ENCODE measurements around the gene IQGAP2.
"Not testable (repeated sequence)": the region's sequence is repeated elsewhere in the genome, so short reads cannot be mapped to it uniquely, and the experiment has no call there.

IQGAP2 gene

GRCh38 chr5:76537073-76537543 lies 134.0 kb downstream of the IQGAP2 start:
- no peak for DNase-seq (ENCODE audit: low spot score)

GRCh38 chr5:76542241-76542640 lies 139.2 kb downstream of the IQGAP2 start:
- no peak for DNase-seq (ENCODE audit: low spot score)

GRCh38 chr5:76542887-76543690 lies 140.0 kb downstream of the IQGAP2 start:
- no peak for DNase-seq (ENCODE audit: low spot score)

DNA sequence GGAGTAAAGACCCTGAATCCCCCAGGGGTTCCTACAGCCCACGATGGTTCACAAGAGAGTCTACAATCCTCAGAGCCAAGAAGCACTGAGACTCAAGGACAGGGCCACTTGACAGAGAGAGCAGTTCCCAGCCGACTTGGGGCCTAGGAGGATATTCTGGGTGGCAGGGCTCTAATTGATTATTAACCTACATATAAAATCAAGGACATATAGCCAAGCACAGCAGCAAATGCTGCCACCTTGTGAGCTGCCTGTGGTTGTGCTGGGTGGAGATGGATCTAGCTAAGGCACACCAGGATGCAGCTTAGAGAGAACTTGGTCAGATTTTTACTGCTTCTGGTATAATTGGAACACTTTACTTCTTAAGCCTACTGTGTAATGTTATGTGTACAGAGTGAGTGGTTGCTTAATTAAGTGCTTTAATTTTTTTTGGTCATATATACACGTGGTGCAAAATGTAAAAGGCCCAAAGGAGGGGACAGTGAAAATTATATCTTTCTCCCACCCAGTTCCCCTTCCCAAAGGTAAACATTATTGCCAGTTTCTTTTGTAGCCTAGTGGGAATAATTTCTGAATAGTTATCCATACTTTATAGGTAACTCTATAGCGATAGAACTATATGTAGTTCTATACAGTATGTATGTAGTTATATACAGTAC lies 141.3 kb downstream of the IQGAP2 start:
- DNase-seq (ENCODE audit: low spot score): peak; percentile 26

DNA sequence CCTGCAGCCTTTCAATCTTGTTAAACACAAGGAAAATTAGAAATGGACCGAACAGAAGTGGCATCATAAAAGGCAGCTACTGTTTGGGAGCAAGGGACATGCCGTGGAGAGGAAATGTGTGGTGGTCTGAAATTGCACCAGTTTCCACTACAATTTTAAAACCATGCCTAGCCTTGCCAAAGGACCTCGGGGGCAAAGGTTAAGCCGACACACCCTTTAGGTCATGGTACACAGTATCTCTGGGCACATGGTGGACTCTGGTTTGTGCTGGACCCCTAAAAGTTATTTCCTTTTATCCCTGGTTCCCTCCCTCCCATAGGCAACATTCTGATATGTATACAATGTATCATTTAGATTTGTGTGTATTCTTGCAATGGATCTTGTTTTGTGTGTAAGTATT lies 142.1 kb downstream of the IQGAP2 start:
- DNase-seq (ENCODE audit: low spot score): no peak

DNA sequence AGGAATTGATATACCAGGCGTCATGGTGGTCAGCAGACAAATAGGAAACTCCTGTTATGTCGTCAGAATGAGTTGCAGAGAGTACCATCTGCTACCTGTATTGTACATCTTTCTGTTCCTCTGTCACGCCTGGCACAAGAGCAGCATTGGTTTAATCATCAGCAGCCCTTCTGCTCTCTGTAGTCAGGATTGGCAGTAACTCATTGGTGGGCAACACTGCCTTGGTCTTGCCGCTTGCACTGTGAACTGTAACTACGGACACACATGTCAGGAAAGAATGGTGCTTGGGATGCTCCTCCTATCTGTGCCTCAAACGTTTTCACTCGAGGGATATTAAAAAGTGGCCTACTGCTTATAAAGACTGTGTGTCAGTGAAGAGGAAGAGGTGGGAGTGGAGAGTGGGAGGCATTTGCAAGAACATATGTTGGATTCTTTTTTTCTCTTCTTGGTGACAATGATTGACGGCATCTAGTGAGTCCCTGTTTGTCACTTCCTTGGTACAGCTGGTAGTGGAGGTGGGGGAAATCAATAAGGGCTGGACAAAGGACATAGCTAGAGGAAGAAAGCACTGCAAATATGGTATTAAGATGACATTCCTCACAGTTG lies 143.5 kb downstream of the IQGAP2 start:
- no peak for DNase-seq (ENCODE audit: low spot score)

GRCh38 chr5:76547242-76547890 lies 144.3 kb downstream of the IQGAP2 start:
- DNase-seq (ENCODE audit: low spot score): peak; percentile 5

DNA sequence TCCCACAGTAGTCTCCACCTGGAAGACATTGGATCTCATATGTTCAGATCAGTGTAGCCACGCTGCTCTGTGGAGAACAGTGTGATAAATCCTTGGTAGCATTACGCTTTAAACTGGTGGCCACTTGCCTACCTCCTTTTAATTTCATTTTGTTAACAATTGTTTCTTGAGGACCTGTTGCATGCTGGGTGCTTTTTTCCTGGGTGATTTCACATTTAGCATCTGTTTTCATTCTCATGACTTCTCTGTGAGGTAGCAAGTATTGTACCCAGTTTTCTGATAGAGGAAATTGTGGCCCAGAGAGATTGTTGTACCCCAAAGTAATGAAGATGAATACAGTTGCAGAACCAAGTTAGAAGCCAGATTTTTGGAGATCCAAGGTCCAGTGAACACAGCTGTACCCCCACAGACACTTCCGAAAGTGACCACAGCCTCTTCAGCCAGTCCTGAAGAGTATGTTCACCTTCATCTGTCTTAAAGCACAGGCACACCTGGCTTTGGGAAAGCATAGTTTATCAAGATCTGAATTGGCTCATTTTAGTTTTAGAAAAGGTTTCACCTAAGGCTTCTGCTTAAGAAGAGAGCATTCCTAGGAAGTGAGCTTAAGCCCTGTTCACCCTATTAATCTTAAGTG lies 144.9 kb downstream of the IQGAP2 start:
- no peak for DNase-seq (ENCODE audit: low spot score)

GRCh38 chr5:76548525-76549229 lies 145.6 kb downstream of the IQGAP2 start:
- DNase-seq (ENCODE audit: low spot score): no peak

DNA sequence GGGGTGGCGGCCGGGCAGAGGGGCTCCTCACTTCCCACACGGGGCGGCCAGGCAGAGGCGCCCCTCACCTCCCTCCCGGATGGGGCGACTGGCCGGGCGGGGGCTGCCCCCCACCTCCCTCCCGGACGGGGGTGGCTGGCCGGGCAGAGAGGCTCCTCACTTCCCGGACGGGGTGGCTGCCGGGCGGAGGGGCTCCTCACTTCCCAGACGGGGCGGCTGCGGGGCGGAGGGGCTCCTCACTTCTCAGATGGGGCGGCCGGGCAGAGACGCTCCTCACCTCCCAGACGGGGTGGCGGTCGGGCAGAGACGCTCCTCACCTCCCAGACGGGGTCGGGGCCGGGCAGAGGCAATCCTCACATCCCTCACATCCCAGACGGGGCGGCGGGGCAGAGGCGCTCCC lies 147.8 kb downstream of the IQGAP2 start:
- not testable (repeated sequence) for DNase-seq (ENCODE audit: low spot score)

DNA sequence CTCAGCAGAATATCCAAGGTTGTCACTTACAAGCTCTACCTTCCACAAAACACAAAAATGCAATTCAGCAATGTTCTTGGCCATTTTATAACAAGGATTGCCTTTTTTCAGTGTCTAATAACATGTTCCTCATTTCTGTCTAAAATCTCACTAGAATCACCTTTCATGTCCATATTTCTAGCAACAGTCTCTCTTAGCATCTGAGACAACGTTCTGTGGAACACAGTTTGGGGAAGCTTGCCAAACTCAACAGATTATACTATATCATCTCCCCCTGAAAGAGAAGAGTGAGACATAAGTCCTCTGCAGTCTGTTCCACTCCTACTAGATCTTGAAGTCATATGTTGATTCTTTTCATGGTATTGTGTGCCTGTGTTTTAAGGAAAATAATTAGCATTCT lies 149.5 kb downstream of the IQGAP2 start:
- no peak for DNase-seq (ENCODE audit: low spot score)

DNA sequence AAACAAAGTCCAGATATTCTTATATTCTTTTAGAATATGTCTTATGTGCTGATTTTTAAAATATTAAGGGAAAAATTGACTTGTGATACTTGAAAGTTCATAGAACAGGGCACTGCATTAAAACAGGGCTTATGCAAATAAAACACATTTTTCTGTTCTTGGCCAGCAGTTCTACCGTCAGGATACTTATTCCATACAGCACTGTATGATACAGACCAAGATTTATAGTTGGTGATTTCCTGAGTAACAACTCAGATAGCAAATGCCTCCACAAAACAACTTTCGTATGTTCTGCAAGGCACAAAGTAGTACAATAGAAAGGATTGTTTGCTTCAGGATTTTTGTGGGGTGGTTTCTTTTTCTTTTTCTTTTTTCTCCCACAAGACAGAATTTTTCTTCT lies 150.2 kb downstream of the IQGAP2 start:
- DNase-seq (ENCODE audit: low spot score): no peak

GRCh38 chr5:76555114-76555513 lies 152.0 kb downstream of the IQGAP2 start:
- no peak for DNase-seq (ENCODE audit: low spot score)

DNA sequence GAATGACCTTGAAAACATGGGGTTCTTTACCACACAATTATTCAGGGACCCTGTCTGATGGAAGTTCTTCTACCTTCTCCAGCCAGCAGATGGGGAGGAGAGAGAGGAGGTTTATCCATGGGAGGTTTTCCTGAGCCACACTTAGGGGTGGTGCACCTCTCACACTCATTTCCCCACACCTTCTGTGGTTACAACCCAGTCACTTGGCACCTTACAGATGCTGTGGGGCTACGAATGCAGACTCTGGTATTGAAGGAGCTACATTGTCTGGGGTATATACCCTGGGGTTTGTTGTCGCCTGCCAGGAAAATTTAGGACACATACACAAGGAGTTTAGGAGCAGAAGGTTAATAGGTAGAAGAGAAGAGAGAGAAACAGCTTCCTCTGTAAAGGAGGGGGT lies 152.6 kb downstream of the IQGAP2 start:
- DNase-seq (ENCODE audit: low spot score): no peak

DNA sequence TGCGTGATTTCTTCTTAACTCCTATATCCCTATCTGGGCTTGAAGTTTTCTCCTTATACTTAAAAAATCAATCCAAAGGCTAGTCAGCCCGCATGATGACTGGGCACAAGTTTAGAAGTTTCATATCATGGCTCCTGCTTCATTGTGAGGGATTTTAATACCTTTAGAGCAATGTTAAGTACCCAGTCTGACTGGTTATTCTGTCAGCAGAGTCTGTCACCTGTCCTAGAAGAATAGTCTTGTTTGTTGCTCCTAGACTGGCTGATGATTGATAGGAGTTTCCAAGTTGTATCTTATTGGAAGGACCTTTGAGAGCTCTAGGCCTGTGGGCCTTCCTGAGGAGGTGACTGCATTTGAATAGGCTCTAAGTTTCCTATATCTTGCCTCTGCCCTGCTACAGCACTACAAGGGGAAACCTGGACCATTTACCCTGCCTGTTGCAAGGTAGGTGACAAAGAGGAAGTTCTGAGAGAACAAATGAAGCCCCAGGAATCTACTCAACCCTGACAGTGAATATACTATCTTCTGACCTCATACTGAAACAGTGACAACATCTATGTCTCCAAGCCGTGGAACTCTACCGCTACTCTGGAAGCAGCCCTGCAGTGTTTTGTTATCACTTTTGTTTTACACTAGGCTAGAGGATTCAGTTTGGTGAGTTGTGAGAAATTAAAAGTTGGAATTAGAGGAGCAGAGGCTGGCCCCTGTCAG lies 153.6 kb downstream of the IQGAP2 start:
- no peak for DNase-seq (ENCODE audit: low spot score)

- DNase-seq (ENCODE audit: low spot score): no peak
Observed at GRCh38 chr5:76560952-76561891, 158.1 kb downstream of the IQGAP2 start.

GRCh38 chr5:76561959-76562358 lies 158.9 kb downstream of the IQGAP2 start:
- no peak for DNase-seq (ENCODE audit: low spot score)

DNA sequence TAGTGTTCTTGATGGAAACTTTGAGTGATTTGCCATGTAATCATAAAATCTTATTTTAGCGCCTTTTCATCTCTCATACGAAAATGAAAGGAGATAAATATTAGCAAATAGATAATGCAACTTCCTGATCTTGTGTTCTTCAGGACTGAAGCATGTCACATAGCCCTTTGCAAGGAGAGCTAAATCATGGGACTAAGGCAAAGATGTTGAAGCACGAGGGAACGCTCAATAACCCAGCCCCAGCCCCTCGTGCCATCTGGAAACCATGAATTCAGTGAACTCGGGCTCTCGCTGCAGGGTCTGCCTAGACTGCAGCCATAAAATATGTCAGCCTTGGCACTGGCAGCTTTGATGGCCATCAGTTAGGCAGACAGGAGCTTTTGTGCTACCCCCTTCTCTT lies 161.9 kb downstream of the IQGAP2 start:
- no peak for DNase-seq (ENCODE audit: low spot score)

- DNase-seq (ENCODE audit: low spot score): no peak
Observed at GRCh38 chr5:76570153-76570552, 167.1 kb downstream of the IQGAP2 start.

- DNase-seq (ENCODE audit: low spot score): peak; percentile 26
Observed at GRCh38 chr5:76571559-76571958, 168.5 kb downstream of the IQGAP2 start.

Data from NAMALWA (cell line).